GM12878 (cell line): ENCODE measurements around the gene TEC. TPM values are rescaled to one million over a fixed set of nuclear protein-coding genes. Genes with fewer than 3 reads are reported as not detected.

Source experiments
- BMI1 ChIP-seq: fragments of 450-650 bp; IDR thresholded peaks from 2 replicates; pipeline ENCODE4 v1.6.1; 2016; ENCODE audit warnings: mild to moderate bottlenecking, moderate library complexity, borderline replicate concordance
- CUX1 ChIP-seq: IDR thresholded peaks from 2 replicates; pipeline ENCODE4 v1.6.1; 2012; ENCODE audit warnings: improper control_type of control experiment, low read depth, low read length; ENCODE audit not compliant: insufficient replicate concordance
- GATAD2B ChIP-seq: fragments of 450-650 bp; conservative IDR thresholded peaks from 2 replicates; pipeline ENCODE4 v1.6.1; 2017; ENCODE audit warnings: low read depth, mild to moderate bottlenecking, moderate library complexity
- MAX ChIP-seq: IDR thresholded peaks from 2 replicates; pipeline ENCODE4 v1.6.1; 2012; ENCODE audit warnings: low read depth, low read length, improper control_type of control experiment
- MLLT1 ChIP-seq: fragments of 450-650 bp; IDR thresholded peaks from 2 replicates; pipeline ENCODE4 v1.6.1; 2016; ENCODE audit warnings: mild to moderate bottlenecking
- NR2C2 ChIP-seq: IDR thresholded peaks from 2 replicates; pipeline ENCODE4 v1.6.1; 2011; ENCODE audit warnings: borderline replicate concordance, low read depth; ENCODE audit not compliant: control insufficient read depth, insufficient read length
- PAX5 ChIP-seq: IDR thresholded peaks from 2 replicates; pipeline ENCODE4 v1.6.1; 2011; ENCODE audit warnings: low read depth, low read length, borderline replicate concordance
- SKIL ChIP-seq: fragments of 450-650 bp; IDR thresholded peaks from 2 replicates; pipeline ENCODE4 v1.6.1; 2017; ENCODE audit warnings: mild to moderate bottlenecking, low read depth, inconsistent platforms; ENCODE audit not compliant: poor library complexity, severe bottlenecking
- ZNF207 ChIP-seq: fragments of 450-650 bp; IDR thresholded peaks from 2 replicates; pipeline ENCODE4 v1.6.1; 2014; ENCODE audit warnings: antibody characterized with exemption, mild to moderate bottlenecking, borderline replicate concordance
- polyA plus RNA-seq, 11 experiments: library from polyadenylated mRNA; depleted of rRNA in 4 of 11; unstranded in 6 of 11; stranded (reverse) in 5 of 11; fragments of >200 nt; fragmentation: Nextera tagmentation in 4 of 11; fragmentation: Illumina TruSeq in 1 of 11; extraction: Ambion mirVana in 4 of 11; extraction: Trizol in 1 of 11; gene quantifications; 1 replicate in 1 of 11; 2 replicates in 10 of 11; pipeline versions ENCODE4 v1.2.1 to v1.2.3, GENCODE V29; 2011 to 2016; ENCODE audit warnings: inconsistent platforms in 2 of 11, missing spikeins in 2 of 11, low read depth in 1 of 11
- total RNA-seq, 4 experiments: library from RNA; depleted of rRNA in 3 of 4; stranded (reverse); fragments of >200 nt in 3 of 4; fragmentation: Illumina TruSeq in 1 of 4; extraction: Trizol in 1 of 4; gene quantifications; 2 replicates each; pipeline versions ENCODE4 v1.2.1 to v1.2.3, GENCODE V29; 2013 to 2021

Gene TEC
- total and polyA plus RNA-seq, 10 of the 15 experiments (the other 5 are each of a cell fraction or from before 2014, with no cell fraction given): 7.4 to 27.2 (median 17.1) TPM

GRCh38 chr4:48095441-48095840, 174.2 kb downstream of the TEC start (continued):
- TF ChIP-seq CUX1: no peak
- TF ChIP-seq MLLT1: no peak
- no peak for TF ChIP-seq GATAD2B
- TF ChIP-seq PAX5: no peak
- no peak for TF ChIP-seq NR2C2
- TF ChIP-seq BMI1: no peak
- no peak for TF ChIP-seq ZNF207
- TF ChIP-seq SKIL: no peak
- TF ChIP-seq MAX: no peak
